Duodenal mucosa (tissue), 2 donors: ENCODE measurements around the gene LTB4R.

Experiments used
- H3K27ac ChIP-seq: one replicate; pipeline ENCODE4 v1.7.0; 2013; ENCODE audit warnings: low read depth, low read length
- H3K27me3 ChIP-seq, 2 donors: one replicate each; pipeline ENCODE4 v1.7.0; 2013; ENCODE audit warnings: low read length in 2 of 2, control low read depth in 1 of 2; ENCODE audit not compliant: insufficient read depth in 2 of 2, control insufficient read depth in 1 of 2
- H3K36me3 ChIP-seq, 2 donors: one replicate each; pipeline ENCODE4 v1.7.0; 2013; ENCODE audit warnings: low read length in 2 of 2, control low read depth in 1 of 2; ENCODE audit not compliant: insufficient read depth in 2 of 2, control insufficient read depth in 1 of 2
- H3K4me1 ChIP-seq, 2 donors: one replicate each; pipeline ENCODE4 v1.7.0; 2013; ENCODE audit warnings: low read length in 2 of 2, control low read depth in 1 of 2; ENCODE audit not compliant: insufficient read depth in 2 of 2, control insufficient read depth in 1 of 2
- H3K4me3 ChIP-seq, 2 donors: one replicate each; pipeline ENCODE4 v1.7.0; 2013; ENCODE audit warnings: low read length in 2 of 2, low read depth in 1 of 2
- H3K9ac ChIP-seq, 2 donors: one replicate each; pipeline ENCODE4 v1.7.0; 2013; ENCODE audit warnings: low read length in 2 of 2, low read depth in 1 of 2
- H3K9me3 ChIP-seq, 2 donors: one replicate each; pipeline ENCODE4 v1.7.0; 2013; ENCODE audit warnings: low read length in 2 of 2, control low read depth in 1 of 2; ENCODE audit not compliant: control insufficient read depth in 1 of 2

LTB4R gene

DNA sequence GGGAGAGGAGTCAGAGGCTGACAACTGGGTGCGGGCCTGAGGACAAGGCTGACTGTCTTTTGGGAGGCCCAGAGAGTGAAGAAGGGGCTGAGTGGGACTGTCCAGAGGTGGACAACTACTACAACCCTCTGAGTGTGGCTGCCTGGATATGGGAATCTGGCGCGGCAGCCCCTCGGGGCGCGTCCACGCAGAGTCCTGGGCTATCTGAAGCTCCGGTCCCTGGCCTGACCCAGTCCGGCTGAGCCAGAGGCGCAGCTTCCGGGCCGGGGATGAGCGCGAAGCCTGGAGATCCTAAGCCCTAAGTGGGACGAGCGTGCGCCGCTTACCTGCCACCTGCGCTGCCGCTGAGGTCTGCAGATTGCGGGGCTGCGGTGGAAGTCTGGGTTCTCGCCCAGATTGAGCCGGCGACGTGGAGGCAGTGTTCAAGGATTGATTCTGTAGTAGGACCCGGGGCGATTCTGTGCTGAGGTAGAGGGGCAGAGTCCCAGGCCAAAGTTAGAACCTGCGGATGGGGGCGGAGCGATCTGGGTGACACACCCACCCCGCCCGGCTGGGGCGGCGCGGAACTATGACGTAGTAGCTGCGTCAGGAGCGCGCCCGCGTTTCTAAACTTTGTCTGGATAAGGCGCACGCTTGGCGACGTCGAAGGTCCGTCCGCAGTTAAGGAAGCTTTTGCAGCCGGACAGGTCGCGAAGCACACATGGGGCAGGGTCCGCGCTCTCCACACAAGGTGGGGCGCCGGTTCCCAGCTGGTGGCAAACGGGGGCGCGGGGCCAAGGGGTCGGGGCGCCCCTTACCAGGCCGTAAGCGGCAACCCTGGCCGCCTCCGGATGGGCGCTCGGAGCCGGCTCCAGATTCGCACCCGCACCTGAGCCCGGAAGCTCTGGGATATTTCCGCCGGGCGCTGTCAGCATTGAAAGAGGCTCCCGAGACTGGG is 11.8 kb upstream of the LTB4R start, which contains the start of the genes DHRS1 and NOP9:
TSS of gene DHRS1 (minus strand) at position 526 of the 937 bp plus-strand sequence. CDS start 674 bp downstream, outside the sequence.
TSS of gene NOP9 (plus strand) at position 596 of the 937 bp plus-strand sequence. CDS start at position 701, 105 bp downstream.
- Histone ChIP-seq H3K36me3 (peaks cover 38 to 51% of the 10 kb centered on the region in 2 donors), H3K4me1 (peaks cover 60 to 64% of the 10 kb centered on the region in 2 donors), H3K27ac (peak within 1 kb of the TSS; percentile 90), H3K9ac (peak within 1 kb of the TSS; percentile 97 to 99), H3K4me3 (peak within 1 kb of the TSS; percentile 85 to 93), H3K27me3 (no peaks in the 10 kb centered on the region), H3K9me3 (no peaks in the 10 kb centered on the region)

DNA sequence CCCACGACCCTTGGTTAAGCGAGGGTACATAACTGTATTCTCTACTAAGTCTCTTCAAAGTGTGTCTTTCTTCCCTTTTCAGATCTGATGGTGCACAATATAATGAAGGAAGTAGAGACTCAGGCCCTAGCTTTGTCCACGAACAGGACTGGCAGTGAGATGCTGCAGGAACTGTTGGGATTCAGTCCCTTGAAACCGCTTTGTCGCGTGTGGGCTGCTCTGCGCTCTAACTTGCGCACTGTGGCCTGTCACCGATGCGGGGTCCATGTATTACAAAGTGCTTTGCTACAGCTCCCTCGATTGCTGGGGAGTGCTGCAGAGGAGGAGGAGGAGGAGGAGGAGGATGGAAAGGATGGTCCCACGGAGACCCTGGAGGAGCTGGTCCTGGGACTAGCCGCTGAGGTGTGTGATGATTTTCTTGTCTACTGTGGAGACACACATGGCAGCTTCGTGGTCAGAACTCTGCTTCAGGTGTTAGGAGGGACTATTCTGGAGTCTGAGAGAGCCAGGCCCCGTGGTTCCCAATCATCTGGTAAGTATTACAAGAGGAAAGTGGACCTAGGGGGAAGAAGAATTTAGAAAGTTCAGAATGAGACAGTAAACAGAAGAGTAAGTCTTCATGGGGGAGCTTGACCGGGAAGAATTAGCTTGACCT is 10.8 kb upstream of the LTB4R start:
- peak overlapping the region; percentile 71 for H3K27ac ChIP-seq
- peak overlapping the region; percentile 85 to 93 for H3K4me3 ChIP-seq
- H3K4me1 ChIP-seq: peaks cover 60 to 70% of the 10 kb centered on the region in 2 donors
- peak overlapping the region; percentile 97 to 99 for H3K9ac ChIP-seq
- H3K9me3 ChIP-seq: no peaks in the 10 kb centered on the region
- H3K36me3 ChIP-seq: peaks cover 46 to 56% of the 10 kb centered on the region in 2 donors
- H3K27me3 ChIP-seq: no peaks in the 10 kb centered on the region

- H3K9ac ChIP-seq: peak overlapping the region in 1 of 2 donors; percentile 8
- peaks cover 54 to 74% of the 10 kb centered on the region in 2 donors for H3K4me1 ChIP-seq
- H3K4me3 ChIP-seq: no peak overlapping the region
- H3K36me3 ChIP-seq: peaks cover 45 to 54% of the 10 kb centered on the region in 2 donors
- peak overlapping the region; percentile 57 for H3K27ac ChIP-seq
- no peaks in the 10 kb centered on the region for H3K27me3 ChIP-seq
- H3K9me3 ChIP-seq: no peaks in the 10 kb centered on the region
Observed at GRCh38 chr14:24304019-24304387, 7.3 kb upstream of the LTB4R start.

GRCh38 chr14:24307156-24307574 is 4.1 kb upstream of the LTB4R start:
- no peaks in the 10 kb centered on the region for H3K9me3 ChIP-seq
- H3K4me3 ChIP-seq: peak overlapping the region; percentile 65 to 70
- peak overlapping the region; percentile 74 for H3K27ac ChIP-seq
- peaks cover 56 to 78% of the 10 kb centered on the region in 2 donors for H3K4me1 ChIP-seq
- peak overlapping the region; percentile 55 to 71 for H3K9ac ChIP-seq
- peaks cover 36 to 43% of the 10 kb centered on the region in 2 donors for H3K36me3 ChIP-seq
- H3K27me3 ChIP-seq: no peaks in the 10 kb centered on the region

GRCh38 chr14:24307575-24308341 is 3.5 kb upstream of the LTB4R start, which contains the start of gene CIDEB:
CIDEB (minus strand) TSS chr14:24307977; CDS start chr14:24307858, 119 bp downstream.
- peak within 1 kb of the TSS; percentile 55 to 71 for H3K9ac ChIP-seq

GRCh38 chr14:24308342-24309124 is 2.8 kb upstream of the LTB4R start:
- Histone ChIP-seq H3K9me3 (no peaks in the 10 kb centered on the region), H3K4me1 (peaks cover 47 to 76% of the 10 kb centered on the region in 2 donors), H3K4me3 (peak overlapping the region in 1 of 2 donors; percentile 70), H3K9ac (peak overlapping the region; percentile 22 to 55), H3K27me3 (no peaks in the 10 kb centered on the region), H3K27ac (no peak overlapping the region), H3K36me3 (peaks cover 30 to 31% of the 10 kb centered on the region in 2 donors)

More at GRCh38 chr14:24307575-24308341, 3.5 kb upstream of the LTB4R start, which contains the start of gene CIDEB:
- Histone ChIP-seq H3K36me3 (peaks cover 32 to 37% of the 10 kb centered on the region in 2 donors), H3K4me1 (peaks cover 50 to 76% of the 10 kb centered on the region in 2 donors), H3K27ac (peak within 1 kb of the TSS; percentile 74), H3K9me3 (no peaks in the 10 kb centered on the region), H3K4me3 (peak within 1 kb of the TSS; percentile 65 to 70), H3K27me3 (no peaks in the 10 kb centered on the region)

DNA sequence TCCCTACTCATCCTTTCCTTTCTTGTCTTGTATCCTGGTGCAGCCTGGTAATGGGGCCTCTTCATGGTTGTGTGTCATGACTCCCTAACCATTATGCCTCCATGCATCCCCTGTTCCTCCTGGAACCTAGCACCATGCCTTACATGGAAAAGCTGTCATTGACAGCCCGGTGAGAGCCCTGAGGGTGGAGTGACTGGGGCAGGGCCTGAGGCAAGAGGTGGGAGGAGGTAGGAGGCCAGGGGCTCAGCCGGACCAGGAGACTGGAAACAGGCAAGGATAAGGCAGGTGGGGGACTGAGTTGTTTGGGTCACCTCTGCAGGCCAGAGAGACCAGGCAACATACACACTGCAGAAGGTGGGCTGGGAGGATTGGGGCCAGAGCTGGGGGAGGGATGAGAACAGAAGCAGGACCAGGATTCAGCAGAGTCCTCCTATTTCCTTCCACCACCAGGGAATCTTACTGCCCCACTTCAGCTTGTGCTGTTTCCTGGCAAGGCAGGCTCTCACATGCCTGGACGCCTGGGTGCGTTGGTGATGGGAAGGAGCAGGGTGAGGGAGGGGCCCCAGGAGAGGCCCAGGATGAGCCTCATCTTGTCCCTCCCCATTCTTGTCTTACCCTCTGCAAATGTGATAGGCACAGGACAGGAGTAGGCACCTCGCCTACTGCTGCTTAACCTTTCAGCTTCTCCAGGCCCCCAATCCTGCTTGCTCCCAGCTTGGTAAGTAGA is 1.6 kb upstream of the LTB4R start, which contains the start of gene LTB4R2:
TSS of gene LTB4R2 (plus strand) at position 603 of the 727 bp plus-strand sequence. CDS start 525 bp downstream, outside the sequence.
- Histone ChIP-seq H3K9ac (peak within 1 kb of the TSS; percentile 55 to 61), H3K4me1 (peaks cover 50 to 77% of the 10 kb centered on the region in 2 donors), H3K36me3 (peaks cover 18 to 20% of the 10 kb centered on the region in 2 donors), H3K27ac (peak within 1 kb of the TSS; percentile 71), H3K27me3 (no peaks in the 10 kb centered on the region), H3K9me3 (no peaks in the 10 kb centered on the region), H3K4me3 (peak within 1 kb of the TSS; percentile 59 to 69)

DNA sequence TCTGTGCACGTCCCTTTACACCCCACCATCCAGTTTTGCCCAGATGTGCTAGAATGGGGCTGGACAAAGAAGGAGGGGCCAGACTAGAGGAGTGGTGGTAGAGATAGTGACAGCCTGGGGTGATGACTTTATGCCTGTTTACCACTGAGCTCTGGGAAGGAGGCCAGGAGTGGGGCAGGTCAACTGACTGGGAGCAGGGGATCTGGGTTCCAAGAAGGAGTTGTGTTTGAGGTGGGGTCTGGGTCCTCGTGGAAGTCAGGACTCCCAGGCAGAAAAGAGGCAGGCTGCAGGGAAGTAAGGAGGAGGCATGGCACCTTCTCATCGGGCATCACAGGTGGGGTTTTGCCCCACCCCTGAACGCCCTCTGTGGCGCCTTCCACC is 1.0 kb upstream of the LTB4R start:
- no peaks in the 10 kb centered on the region for H3K9me3 ChIP-seq
- peaks cover 55 to 81% of the 10 kb centered on the region in 2 donors for H3K4me1 ChIP-seq
- H3K27ac ChIP-seq: peak overlapping the region; percentile 71
- H3K4me3 ChIP-seq: peak overlapping the region; percentile 59 to 69
- peak overlapping the region; percentile 55 to 61 for H3K9ac ChIP-seq
- peaks cover 13 to 14% of the 10 kb centered on the region in 2 donors for H3K36me3 ChIP-seq
- peaks cover 0 to under 1% of the 10 kb centered on the region in 2 donors for H3K27me3 ChIP-seq
